ENCODE data around the gene GTSF1L.

Gene GTSF1L

DNA sequence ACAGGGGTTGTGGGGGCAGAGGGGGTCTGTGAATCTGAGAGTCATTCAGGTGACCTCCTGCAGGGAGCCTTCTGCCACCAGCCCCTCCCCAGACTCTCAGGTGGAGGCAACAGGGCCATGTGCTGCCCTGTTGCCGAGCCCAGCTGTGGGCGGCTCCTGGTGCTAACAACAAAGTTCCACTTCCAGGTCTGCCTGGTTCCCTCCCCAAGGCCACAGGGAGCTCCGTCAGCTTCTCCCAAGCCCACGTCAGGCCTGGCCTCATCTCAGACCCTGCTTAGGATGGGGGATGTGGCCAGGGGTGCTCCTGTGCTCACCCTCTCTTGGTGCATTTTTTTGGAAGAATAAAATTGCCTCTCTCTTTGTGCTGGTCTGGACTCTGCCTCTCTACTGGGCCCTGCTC is 10.7 kb downstream of the GTSF1L start:
- no peak for DNase-seq (ENCODE audit: low read depth)

DNA sequence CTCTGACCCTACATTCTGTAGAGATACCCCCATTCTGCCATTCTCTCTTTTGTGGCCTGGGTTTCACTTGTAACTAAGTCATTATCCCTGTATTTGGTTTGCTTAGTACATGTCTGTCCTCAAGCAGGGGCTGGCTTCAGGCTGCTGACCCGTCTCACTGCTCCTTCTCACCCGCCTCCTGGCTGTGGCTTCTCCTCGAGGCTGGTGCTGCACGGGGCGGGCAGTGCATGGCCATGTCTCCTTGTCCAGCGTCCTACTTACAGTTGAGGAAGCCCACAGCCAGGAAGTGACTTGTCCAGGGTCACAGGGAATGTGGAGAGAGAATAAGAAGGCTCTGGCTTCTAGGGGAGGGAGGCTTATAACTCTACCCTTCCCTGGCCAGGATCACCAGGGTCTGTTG is 11.3 kb downstream of the GTSF1L start:
- DNase-seq (ENCODE audit: low read depth): no peak

DNA sequence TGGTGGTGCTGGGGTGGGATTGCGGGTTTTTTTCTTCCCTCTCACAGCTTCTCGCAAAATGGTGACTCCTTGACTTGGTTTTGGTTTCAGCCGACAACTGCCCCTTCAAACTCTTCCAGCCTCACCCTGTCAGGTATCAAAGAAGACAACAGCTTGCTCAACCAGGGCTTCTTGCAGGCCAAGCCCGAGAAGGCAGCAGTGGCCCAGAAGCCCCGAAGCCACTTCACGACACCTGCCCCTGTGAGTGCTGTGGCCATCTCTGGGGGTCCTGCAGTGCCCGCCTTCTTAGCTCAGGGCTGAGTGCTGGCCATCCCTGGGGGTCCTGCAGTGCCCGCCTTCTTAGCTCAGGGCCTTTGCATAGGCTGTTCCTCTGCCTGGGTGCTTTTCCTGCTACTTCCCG is 11.8 kb downstream of the GTSF1L start:
- DNase-seq (ENCODE audit: low read depth): no peak

DNA sequence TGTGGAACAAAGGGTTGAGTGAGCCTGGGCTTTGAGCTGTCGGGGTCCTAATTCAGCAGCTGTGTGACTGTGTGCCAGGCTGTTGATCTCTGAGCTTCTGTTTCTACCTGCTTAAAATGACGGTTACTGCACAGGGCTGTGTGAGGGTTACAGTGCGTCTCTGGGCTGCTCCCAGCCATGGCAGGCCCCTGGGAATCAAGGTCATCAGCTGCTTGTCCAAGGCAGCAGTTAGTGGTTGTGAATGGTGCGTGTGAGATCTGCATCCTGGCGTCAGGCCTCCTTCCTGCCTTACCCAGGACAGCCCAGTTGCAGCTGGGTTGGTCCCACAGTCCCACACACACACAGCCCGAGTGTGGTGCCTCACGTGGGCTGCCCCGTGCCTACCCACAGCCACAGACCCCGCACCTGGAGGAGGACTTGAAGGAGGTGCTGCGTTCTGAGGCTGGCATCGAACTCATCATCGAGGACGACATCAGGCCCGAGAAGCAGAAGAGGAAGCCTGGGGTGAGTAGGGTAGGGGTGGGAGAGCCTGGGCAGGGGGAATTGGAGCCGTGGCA is 15.6 kb downstream of the GTSF1L start:
- no peak for DNase-seq (ENCODE audit: low read depth)

DNA sequence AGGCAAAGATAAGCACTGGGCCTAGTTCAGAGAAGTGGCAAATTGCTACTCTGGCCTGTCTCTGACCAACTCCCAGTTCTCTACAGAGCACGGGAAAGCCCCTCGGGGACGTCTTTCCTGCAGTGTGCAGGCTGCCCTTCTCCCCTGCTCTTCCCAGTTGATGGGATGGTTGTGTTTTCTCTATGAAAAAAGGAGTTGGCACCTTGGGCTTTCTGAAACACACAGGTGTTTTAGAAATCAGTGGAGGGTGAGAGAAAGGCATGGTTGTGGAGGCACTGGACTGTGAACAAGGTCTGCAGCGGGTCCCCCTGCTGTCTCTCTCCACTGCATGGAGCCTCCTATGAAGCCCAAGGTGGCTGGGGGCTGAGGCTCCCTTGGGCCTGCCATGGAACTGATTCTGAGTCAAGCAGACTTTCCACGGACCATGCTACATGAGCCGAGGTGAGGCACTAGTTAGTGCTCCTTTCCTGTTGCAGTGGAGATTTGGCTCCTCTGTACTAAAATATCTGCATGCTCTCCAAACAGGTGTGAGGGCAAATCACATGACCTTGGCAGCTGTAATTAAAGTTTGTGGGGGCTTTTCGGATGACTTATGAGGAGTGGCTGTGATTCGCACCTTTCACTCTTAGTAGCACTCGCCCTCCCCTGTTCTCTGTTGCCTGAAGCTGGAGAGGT is 16.3 kb downstream of the GTSF1L start:
- no peak for DNase-seq (ENCODE audit: low read depth)

DNA sequence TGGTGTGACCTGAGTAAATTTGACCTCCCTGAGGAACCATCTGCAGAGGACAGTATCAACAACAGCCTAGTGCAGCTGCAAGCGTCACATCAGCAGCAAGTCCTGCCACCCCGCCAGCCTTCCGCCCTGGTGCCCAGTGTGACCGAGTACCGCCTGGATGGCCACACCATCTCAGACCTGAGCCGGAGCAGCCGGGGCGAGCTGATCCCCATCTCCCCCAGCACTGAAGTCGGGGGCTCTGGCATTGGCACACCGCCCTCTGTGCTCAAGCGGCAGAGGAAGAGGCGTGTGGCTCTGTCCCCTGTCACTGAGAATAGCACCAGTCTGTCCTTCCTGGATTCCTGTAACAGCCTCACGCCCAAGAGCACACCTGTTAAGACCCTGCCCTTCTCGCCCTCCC is 24.3 kb downstream of the GTSF1L start:
- DNase-seq (ENCODE audit: low read depth): no peak

DNA sequence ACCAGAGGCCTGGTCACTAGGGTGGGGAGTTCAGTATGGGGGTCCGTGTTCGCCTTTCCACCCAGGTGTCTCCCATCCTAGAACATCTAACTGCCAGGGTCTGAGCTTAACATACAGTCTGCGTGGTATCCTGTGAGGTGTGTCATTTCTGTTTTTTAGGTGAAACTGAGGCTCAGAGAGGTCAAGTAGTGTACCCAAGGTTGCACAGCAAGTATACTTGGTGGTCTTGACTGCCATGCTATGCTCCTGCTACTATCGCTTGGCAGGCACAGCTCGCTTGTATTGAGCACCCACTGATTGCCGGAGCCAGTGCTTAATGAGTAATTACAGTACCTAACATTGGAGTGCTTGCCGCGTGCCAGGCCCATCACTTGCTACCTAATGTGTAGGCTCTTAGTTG is 26.2 kb downstream of the GTSF1L start:
- DNase-seq (ENCODE audit: low read depth): no peak

DNA sequence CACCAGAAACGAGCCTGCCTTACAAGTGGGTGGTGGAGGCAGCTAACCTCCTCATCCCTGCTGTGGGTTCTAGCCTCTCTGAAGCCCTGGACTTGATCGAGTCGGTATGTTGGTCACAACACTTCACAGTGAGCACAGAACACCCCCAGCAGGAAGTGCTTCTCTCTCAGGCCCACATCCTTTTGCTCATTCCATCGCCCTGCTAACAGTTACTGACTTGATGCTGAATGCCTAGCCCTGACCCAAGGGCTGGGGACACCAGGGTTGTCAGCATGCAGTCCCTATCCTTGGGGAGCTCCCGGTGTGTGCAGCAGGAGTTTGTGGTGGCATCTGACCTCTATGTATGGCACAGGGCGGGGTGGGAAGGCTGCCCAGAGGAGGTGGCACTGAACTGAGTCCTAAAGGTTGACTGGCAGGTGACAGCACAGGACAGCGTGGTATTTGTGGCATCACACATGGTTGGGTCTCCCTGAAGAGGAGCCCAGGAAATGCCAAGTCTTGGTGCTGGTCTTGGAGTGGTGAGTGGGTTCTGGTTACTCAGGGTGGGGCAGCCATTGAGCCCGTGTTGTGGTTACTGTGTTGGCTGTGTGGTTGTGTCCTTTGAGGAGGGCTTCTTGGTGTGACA is 26.7 kb downstream of the GTSF1L start:
- DNase-seq (ENCODE audit: low read depth): no peak

DNA sequence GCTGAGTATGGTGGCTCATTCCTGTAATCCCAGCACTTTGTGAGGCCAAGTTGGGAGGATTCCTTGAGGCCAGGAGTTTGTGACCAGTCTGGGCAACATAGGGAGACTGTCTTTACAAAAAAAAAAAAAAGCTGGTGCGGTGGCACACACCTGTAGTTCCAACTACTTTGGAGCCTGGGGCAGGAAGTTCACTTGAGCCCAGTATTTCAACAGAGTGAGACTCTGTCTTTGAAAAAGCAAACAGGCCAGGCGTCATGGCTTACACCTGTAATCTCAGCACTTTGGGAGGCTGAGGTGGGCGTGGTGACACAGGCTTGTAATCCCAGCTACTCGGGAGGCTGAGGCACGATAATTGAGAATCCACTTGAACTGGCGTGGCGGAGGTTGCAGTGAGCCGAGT is 31.2 kb downstream of the GTSF1L start:
- DNase-seq (ENCODE audit: low read depth): no peak

DNA sequence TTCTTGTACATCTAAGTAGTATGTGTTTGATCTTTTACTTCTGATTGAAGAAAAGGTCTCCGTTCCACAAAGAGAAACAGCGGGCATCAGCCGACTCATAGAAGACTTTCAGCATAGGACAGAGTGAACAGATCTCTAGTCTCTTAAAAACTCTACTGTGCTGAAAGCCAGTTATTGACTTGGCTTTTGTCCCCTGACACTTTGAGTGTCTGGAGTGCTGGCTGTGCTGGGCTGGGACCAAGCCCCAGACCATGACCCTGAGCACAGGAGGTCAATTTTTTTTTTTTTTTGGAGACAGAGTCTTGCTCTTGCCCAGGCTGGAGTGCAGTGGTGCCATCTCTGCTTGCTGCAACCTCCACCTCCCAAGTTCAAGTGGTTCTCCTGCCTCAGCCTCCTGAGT is 32.0 kb downstream of the GTSF1L start:
- no peak for DNase-seq (ENCODE audit: low read depth)

DNA sequence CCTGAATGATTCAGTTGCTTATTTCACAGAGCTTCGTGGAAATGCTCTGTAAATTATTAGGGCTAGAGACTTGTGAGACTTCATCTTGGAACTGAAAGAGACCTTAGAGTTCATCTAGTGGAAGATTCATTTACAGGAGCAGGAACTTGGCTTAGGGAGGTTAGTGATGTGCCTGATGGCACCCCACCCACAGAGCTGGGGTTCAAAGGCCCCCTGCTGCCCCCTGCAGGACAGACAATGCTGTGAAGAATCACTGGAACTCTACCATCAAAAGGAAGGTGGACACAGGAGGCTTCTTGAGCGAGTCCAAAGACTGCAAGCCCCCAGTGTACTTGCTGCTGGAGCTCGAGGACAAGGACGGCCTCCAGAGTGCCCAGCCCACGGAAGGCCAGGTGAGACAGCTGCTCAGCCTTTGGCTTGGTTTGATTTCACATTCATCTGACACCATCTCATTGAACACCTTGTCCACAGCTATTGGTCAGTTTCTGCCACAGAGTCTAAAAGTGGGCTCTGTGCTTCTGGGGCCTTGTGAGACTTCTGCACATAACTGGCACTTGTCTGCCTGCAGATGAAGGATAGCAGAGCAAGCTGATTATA is 34.8 kb downstream of the GTSF1L start:
- DNase-seq (ENCODE audit: low read depth): peak; percentile 72

DNA sequence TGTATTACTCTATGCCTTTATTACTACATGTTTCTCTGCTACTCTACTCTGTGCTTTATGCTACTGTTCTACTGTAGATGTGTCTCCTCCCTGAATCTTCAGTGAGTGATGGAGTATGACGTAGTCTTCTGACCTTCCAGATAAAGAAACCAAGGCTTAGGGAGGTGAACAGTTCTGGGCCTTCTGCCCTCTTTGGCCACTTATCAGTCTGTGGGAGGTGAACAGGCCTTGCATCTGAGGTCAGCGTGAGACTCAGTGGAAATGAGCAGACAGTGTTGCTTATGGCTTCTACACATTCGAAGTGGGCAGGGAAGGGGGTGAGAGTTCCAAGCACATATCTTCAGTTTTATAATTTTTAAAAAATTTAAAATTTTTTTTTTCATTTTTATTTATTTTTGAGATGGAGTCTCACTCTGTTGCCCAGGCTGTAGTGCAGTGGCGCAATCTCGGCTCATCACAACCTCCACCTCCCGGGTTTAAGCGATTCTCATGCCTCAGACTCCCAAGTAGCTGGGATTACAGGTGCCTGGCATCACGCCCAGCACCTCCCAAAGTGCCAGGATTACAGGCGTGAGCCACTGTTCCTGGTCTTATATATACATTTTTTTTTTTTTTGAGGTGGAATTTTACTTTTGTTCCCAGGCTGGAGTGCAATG is 35.7 kb downstream of the GTSF1L start:
- DNase-seq (ENCODE audit: low read depth): no peak

DNA sequence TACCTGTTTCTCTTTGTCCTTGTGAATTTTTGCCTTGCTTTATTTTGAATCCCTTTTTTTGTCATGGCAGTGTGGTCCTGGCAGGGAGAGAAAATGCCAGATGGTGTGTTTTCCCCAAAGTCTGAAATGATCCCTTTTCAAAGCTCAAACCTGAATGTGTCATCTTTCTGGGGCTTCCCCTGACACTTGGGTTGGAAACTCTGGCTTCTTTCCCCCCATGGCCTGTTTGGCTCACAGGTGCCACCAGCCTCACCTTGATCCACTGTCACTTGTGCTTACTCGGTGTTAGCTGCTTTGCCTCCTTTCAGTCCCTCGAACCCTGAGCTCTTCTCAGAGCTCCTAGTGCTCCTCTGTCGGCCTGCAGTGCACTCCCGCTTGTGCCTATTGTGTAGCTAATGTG is 37.6 kb downstream of the GTSF1L start:
- no peak for DNase-seq (ENCODE audit: low read depth)

DNA sequence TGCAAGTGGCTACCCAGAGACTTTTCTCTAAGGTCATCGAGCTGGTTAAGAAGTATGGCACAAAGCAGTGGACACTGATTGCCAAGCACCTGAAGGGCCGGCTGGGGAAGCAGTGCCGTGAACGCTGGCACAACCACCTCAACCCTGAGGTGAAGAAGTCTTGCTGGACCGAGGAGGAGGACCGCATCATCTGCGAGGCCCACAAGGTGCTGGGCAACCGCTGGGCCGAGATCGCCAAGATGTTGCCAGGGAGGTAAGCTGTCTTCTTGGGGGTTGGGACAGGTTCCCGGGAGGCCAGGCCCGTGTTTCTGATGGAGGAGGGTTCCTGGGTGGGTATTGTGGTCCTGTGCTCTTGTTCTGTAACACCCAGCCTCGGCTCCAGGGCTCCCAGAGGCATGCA is 40.0 kb downstream of the GTSF1L start:
- no peak for DNase-seq (ENCODE audit: low read depth)

DNA sequence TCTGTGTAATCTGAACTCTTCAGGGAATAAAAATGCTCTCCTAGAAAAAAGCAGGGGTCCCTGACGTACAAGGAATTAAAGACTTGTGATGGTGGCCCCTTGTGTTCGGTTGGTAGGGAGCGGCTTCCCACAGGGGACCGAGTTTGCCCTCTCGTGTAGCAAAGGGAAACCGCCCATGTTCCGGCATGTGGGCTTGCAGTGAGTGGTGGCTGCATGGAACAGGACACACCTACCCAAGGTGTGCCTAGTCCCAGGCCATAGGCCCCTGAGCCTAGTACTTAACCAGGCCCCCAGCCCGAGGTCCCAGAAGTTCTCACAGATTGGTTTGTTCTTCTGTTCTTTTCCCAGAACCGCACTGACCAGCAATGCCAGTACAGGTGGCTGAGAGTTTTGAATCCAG is 44.4 kb downstream of the GTSF1L start:
- no peak for DNase-seq (ENCODE audit: low read depth)

DNA sequence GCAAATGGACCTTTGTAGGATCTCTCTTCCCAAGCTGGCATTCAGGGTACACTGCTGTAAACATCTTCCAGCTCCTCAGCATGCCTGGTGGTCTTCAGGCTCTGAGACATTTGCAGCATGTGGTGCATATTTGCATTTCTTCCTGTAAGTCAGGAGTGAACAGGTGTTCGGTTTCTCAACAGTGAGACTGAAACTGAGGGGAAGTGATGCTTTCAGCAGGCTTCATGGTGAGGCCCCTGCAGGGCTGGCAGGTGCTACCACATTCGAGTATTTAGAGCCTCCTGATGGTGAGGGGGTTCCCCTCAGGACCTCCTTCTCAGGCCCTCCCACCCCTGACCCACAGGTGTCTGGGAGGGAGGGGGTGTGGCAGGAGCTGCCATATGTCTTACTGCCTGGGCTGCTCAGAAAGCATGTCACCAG is 44.8 kb downstream of the GTSF1L start:
- DNase-seq (ENCODE audit: low read depth): no peak

DNA sequence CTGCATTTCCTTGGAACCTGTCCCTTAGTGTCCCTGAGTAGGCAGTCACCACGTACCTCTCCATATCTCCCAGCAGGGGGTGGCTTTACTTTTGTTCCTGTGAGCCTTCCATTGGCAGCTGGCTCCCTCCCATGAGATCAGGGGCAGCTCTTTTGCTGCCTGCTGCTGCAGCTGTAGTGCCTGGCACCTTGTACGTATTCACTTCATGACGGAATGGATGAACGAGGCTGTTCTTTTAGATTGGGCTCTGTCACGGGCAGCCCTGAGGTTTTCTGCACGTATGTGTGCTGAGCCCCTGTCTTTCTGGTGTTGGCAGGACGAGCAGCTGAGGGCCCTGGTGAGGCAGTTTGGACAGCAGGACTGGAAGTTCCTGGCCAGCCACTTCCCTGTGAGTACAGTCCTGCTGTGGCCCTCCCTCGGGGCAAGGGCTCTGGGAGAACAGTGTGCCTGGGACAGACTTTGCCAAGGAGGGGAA is 45.3 kb downstream of the GTSF1L start:
- peak; percentile 36 for DNase-seq (ENCODE audit: low read depth)

DNA sequence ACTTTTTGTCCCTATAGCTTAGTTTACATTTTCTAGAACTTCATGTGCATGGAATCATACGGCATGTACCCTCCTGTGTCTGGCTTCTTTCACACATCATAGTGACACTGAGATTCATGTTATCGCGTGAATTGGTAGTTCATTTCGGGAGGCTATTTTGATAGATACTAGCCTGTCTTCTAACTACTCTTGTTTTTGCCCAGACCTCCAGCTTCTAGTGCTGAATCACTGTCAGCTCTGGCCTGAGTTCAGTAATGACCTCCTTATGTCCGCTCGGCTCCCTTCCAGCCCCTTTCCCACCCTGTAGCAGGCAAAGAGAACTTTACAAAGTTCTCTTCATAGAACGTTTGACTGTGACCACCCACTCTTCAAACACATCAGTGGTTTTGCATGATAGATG is 45.8 kb downstream of the GTSF1L start:
- DNase-seq (ENCODE audit: low read depth): no peak

DNA sequence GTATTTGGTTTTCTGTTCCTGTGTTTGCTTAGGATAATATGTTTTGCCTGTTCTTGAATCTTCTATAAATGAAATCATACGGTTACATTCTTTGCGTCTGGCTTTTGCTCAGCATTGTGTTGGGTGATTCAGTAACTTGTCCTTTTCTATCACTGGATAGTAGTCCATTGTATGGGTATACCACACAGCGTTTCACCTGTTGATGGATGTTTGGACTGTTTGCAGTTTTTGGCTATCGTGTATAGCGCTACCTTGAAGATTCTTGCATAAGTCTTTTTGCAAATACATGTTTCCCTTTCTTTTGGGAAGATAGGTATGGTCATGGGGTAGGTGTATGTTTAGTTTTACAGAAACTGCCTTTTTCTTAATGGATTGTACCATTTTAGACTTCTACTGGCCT is 50.4 kb downstream of the GTSF1L start:
- DNase-seq (ENCODE audit: low read depth): no peak

All from ELR (cell line).